Testis (tissue), 2 donors: ENCODE results near the gene PRDX2.

Source experiments
- CTCF ChIP-seq, 3 experiments: fragments of 450-650 bp in 2 of 3; fragments of 200-600 bp in 1 of 3; sonication (generic) in 1 of 3; IDR thresholded peaks; one replicate each; pipeline ENCODE4 v1.5.1; 2016 to 2019; ENCODE audit warnings: antibody characterized with exemption in 3 of 3, mild to moderate bottlenecking in 2 of 3, moderate library complexity in 1 of 3
- POLR2A ChIP-seq: fragments of 450-650 bp; IDR thresholded peaks from one replicate; pipeline ENCODE4 v1.6.1; 2017; ENCODE audit warnings: antibody characterized with exemption, mild to moderate bottlenecking, moderate library complexity

- TF ChIP-seq CTCF (IDR thresholded peaks at IDR 0.05) (no peak), POLR2A (no peak)
Observed at GRCh38 chr19:12778905-12779161, 22.8 kb downstream of the PRDX2 start.
